SK-N-MC (cell line): Measurements from ENCODE around the gene TMEM248.
"Not testable (repeated sequence)": the region's sequence is repeated elsewhere in the genome, so short reads cannot be mapped to it uniquely, and the experiment has no call there.

Experiments used
- EZH2 ChIP-seq: fragments of 200-600 bp; sonication (generic); IDR thresholded peaks from one replicate; pipeline ENCODE4 v1.6.1; 2017; ENCODE audit warnings: antibody characterized with exemption
- FOXP2 ChIP-seq: optimal IDR thresholded peaks from 2 replicates; pipeline ENCODE3; 2011; ENCODE audit warnings: mild to moderate bottlenecking, moderate library complexity; ENCODE audit not compliant: insufficient read depth; ENCODE audit errors: extremely low read length, control extremely low read depth
- POLR2AphosphoS5 ChIP-seq: IDR thresholded peaks from 2 replicates; pipeline ENCODE4 v1.6.1; 2012; ENCODE audit warnings: mild to moderate bottlenecking, low read depth, low read length, borderline replicate concordance

- TF ChIP-seq POLR2AphosphoS5, EZH2, FOXP2: not testable (repeated sequence)
Measured at GRCh38 chr7:66994691-66995049, 73.6 kb downstream of the TMEM248 start.
